ENCODE measurements around the gene ATP8B3. TPM values are rescaled to one million over a fixed set of nuclear protein-coding genes. Genes with fewer than 3 reads are reported as not detected.

The ATP8B3 gene
- total and polyA plus RNA-seq, 2 of the 13 experiments (the other 11 are each of a cell fraction or from before 2014, with no cell fraction given) = 2.6 to 5.9 TPM

- TF ChIP-seq ZFP91 (CRISPR knock-in tag; IDR thresholded peaks at IDR 0.05; ENCODE audit: borderline replicate concordance) (0 out of 2 replicates have a peak, but pooled peaks have one; percentile 27), EEA1 (CRISPR knock-in tag; IDR thresholded peaks at IDR 0.05; ENCODE audit: borderline replicate concordance) (no peak), MAF1 (CRISPR knock-in tag; IDR thresholded peaks at IDR 0.05; ENCODE audit: borderline replicate concordance) (no peak), ZFY (CRISPR knock-in tag; IDR thresholded peaks at IDR 0.05) (no peak), ATF7 (IDR thresholded peaks at IDR 0.05) (no peak), ATF7 (CRISPR knock-in tag; IDR thresholded peaks at IDR 0.05) (no peak), ZNF335 (CRISPR knock-in tag; IDR thresholded peaks at IDR 0.05) (no peak), ZNF607 (CRISPR knock-in tag; IDR thresholded peaks at IDR 0.05; ENCODE audit: borderline replicate concordance) (no peak), YEATS2 (CRISPR knock-in tag; IDR thresholded peaks at IDR 0.05; ENCODE audit: borderline replicate concordance) (no peak), ZNF672 (CRISPR knock-in tag; IDR thresholded peaks at IDR 0.05) (no peak), SYNCRIP (IDR thresholded peaks at IDR 0.05; ENCODE audit: insufficient read depth, low read depth, low read length) (no peak), NR3C1 (CRISPR knock-in tag; IDR thresholded peaks at IDR 0.05) (no peak), ZNF512B (CRISPR knock-in tag; IDR thresholded peaks at IDR 0.05; ENCODE audit: borderline replicate concordance) (no peak), HIC2 (CRISPR knock-in tag; IDR thresholded peaks at IDR 0.05; ENCODE audit: low read depth) (no peak), ZBED4 (CRISPR knock-in tag; IDR thresholded peaks at IDR 0.05; ENCODE audit: borderline replicate concordance) (peak; percentile 78; the same call in 1 of the 2 replicates), MXD4 (CRISPR knock-in tag; IDR thresholded peaks at IDR 0.05) (no peak), PHF20 (CRISPR knock-in tag; IDR thresholded peaks at IDR 0.05) (no peak)
Measured at GRCh38 chr19:1825909-1826556, 14.0 kb upstream of the ATP8B3 start (continued).
